Neural cell (in vitro differentiated cells): Measurements from ENCODE around the gene EBF3. TPM values are rescaled to one million over a fixed set of nuclear protein-coding genes. Genes with fewer than 3 reads are reported as not detected.

Experiments
- H2AFZ ChIP-seq: fragments of 200-600, 300-800 bp; sonication (generic), shearing (Covaris generic); 2 replicates; pipeline ENCODE4 v1.6.0; 2014; ENCODE audit warnings: low read depth, mild to moderate bottlenecking, antibody characterized with exemption, low read length, moderate library complexity
- H3F3A ChIP-seq: fragments of 200-600 bp; shearing (Covaris generic); 2 replicates; pipeline ENCODE4 v1.6.1; 2016; ENCODE audit warnings: mild to moderate bottlenecking, moderate library complexity, mixed read lengths, antibody characterized with exemption, low read length; ENCODE audit not compliant: insufficient read depth, poor library complexity, severe bottlenecking
- H3K27ac ChIP-seq: fragments of 200-600, 300-800 bp; sonication (generic), shearing (Covaris generic); 2 replicates; pipeline ENCODE4 v1.5.1; 2014; ENCODE audit warnings: mild to moderate bottlenecking, low read length, moderate library complexity
- H3K27me3 ChIP-seq: fragments of 300-800, 200-600 bp; sonication (generic), shearing (Covaris generic); 2 replicates; pipeline ENCODE4 v1.6.0; 2014; ENCODE audit warnings: mild to moderate bottlenecking, low read depth, low read length, moderate library complexity; ENCODE audit not compliant: insufficient read depth
- H3K36me3 ChIP-seq: fragments of 300-800, 200-600 bp; sonication (generic), shearing (Covaris generic); 2 replicates; pipeline ENCODE4 v1.5.1; 2014; ENCODE audit warnings: mild to moderate bottlenecking, antibody characterized with exemption, low read length, moderate library complexity; ENCODE audit not compliant: insufficient read depth
- H3K4me2 ChIP-seq: fragments of 300-800, 200-600 bp; sonication (generic), shearing (Covaris generic); 2 replicates; pipeline ENCODE4 v1.6.0; 2014; ENCODE audit warnings: mild to moderate bottlenecking, low read length
- H3K4me3 ChIP-seq: fragments of 300-800, 200-600 bp; sonication (generic), shearing (Covaris generic); 2 replicates; pipeline ENCODE4 v1.5.1; 2014; ENCODE audit warnings: mild to moderate bottlenecking, low read length, moderate library complexity
- H3K79me2 ChIP-seq: fragments of 200-600 bp; shearing (Covaris generic); replicated peaks from 2 replicates; pipeline ENCODE4 v1.6.0; 2014; ENCODE audit warnings: mild to moderate bottlenecking, low read length, moderate library complexity; ENCODE audit not compliant: insufficient read depth
- H3K9ac ChIP-seq: fragments of 300-800, 200-600 bp; sonication (generic), shearing (Covaris generic); 2 replicates; pipeline ENCODE4 v1.6.1; 2016; ENCODE audit warnings: mild to moderate bottlenecking, low read length, mixed read lengths
- H3K9me2 ChIP-seq: fragments of 200-600 bp; shearing (Covaris generic); 2 replicates; pipeline ENCODE4 v1.6.1; 2016; ENCODE audit warnings: mild to moderate bottlenecking, low read length, mixed read lengths; ENCODE audit not compliant: insufficient read depth
- H3K9me3 ChIP-seq: fragments of 200-600, 300-800 bp; sonication (generic), shearing (Covaris generic); 2 replicates; pipeline ENCODE4 v1.6.1; 2016; ENCODE audit warnings: mild to moderate bottlenecking, mixed run types, low read length, moderate library complexity, mixed read lengths
- H4K20me1 ChIP-seq: fragments of 200-600 bp; shearing (Covaris generic); 2 replicates; pipeline ENCODE4 v1.6.1; 2016; ENCODE audit warnings: mild to moderate bottlenecking, mixed run types; ENCODE audit not compliant: insufficient read depth
- CTCF ChIP-seq: fragments of 450-650 bp; IDR thresholded peaks from 2 replicates; pipeline ENCODE4 v1.5.1; 2014; ENCODE audit warnings: antibody characterized with exemption, mild to moderate bottlenecking, moderate library complexity; ENCODE audit not compliant: poor library complexity, severe bottlenecking
- EP300 ChIP-seq: fragments of 450-650 bp; conservative IDR thresholded peaks from 2 replicates; pipeline ENCODE4 v1.6.1; 2014; ENCODE audit warnings: antibody characterized with exemption, mild to moderate bottlenecking, moderate library complexity; ENCODE audit not compliant: poor library complexity, severe bottlenecking
- EZH2 ChIP-seq: fragments of 200-600, 300-800 bp; shearing (Covaris generic), sonication (generic); IDR thresholded peaks from 2 replicates; pipeline ENCODE4 v1.6.1; 2014; ENCODE audit warnings: antibody characterized with exemption, low read length, borderline replicate concordance, mild to moderate bottlenecking; ENCODE audit not compliant: insufficient read depth, poor library complexity, severe bottlenecking
- MXI1 ChIP-seq: fragments of 450-650 bp; conservative IDR thresholded peaks from 2 replicates; pipeline ENCODE4 v1.6.1; 2014; ENCODE audit warnings: antibody characterized with exemption, mild to moderate bottlenecking; ENCODE audit not compliant: poor library complexity, severe bottlenecking
- POLR2AphosphoS5 ChIP-seq: IDR thresholded peaks from 2 replicates; pipeline ENCODE4 v1.6.1; 2012
- RAD21 ChIP-seq: fragments of 450-650 bp; conservative IDR thresholded peaks from 2 replicates; pipeline ENCODE4 v1.6.1; 2014; ENCODE audit warnings: antibody characterized with exemption, mild to moderate bottlenecking, moderate library complexity
- REST ChIP-seq: IDR thresholded peaks from 2 replicates; pipeline ENCODE4 v1.6.1; 2012; ENCODE audit warnings: borderline replicate concordance
- SMC3 ChIP-seq: fragments of 450-650 bp; conservative IDR thresholded peaks from 2 replicates; pipeline ENCODE4 v1.6.1; 2014; ENCODE audit warnings: antibody characterized with exemption, mild to moderate bottlenecking, moderate library complexity; ENCODE audit not compliant: poor library complexity
- TAF1 ChIP-seq: IDR thresholded peaks from 2 replicates; pipeline ENCODE4 v1.6.1; 2012; ENCODE audit warnings: low read depth
- polyA plus RNA-seq: library from polyadenylated mRNA; depleted of rRNA; stranded (reverse); fragments of >200 nt; gene quantifications from 2 replicates; pipeline ENCODE4 v1.2.3, GENCODE V29; 2014

EBF3 gene
- polyA plus RNA-seq, 1 donor from 2014 or later = 0.38 TPM

- H4K20me1 ChIP-seq = no peaks in the 10 kb centered on the region
- no peaks in the 10 kb centered on the region for H3K36me3 ChIP-seq
- no peak overlapping the region for H3K4me2 ChIP-seq
- H3K9me2 ChIP-seq = no peaks in the 10 kb centered on the region
- no peaks in the 10 kb centered on the region for H3K9me3 ChIP-seq
- TF ChIP-seq CTCF (no peak), MXI1 (no peak), REST (no peak), RAD21 (no peak), SMC3 (no peak)
- H3K4me3 ChIP-seq = no peak overlapping the region
- H3K9ac ChIP-seq = no peak overlapping the region
- no peaks in the 10 kb centered on the region for H3K79me2 ChIP-seq
- peaks cover 10% of the 10 kb centered on the region for H3K27me3 ChIP-seq
- H3K27ac ChIP-seq = no peak overlapping the region
- H3F3A ChIP-seq = no peaks in the 10 kb centered on the region
- no peak overlapping the region for H2AFZ ChIP-seq
Observed at GRCh38 chr10:129949411-129949810, 14.7 kb downstream of the EBF3 start.

- H3K27me3 ChIP-seq = peaks cover 3% of the 10 kb centered on the region
- no peaks in the 10 kb centered on the region for H3K9me3 ChIP-seq
- no peak overlapping the region for H3K4me2 ChIP-seq
- H3K9ac ChIP-seq = no peak overlapping the region
- H3K36me3 ChIP-seq = no peaks in the 10 kb centered on the region
- no peak overlapping the region for H2AFZ ChIP-seq
- H3F3A ChIP-seq = no peaks in the 10 kb centered on the region
- no peaks in the 10 kb centered on the region for H3K79me2 ChIP-seq
- H3K27ac ChIP-seq = no peak overlapping the region
- no peak for TF ChIP-seq MXI1
- no peak for TF ChIP-seq RAD21
- TF ChIP-seq CTCF = no peak
- TF ChIP-seq SMC3 = no peak
- TF ChIP-seq EP300 = no peak
- TF ChIP-seq EZH2 = no peak
- TF ChIP-seq TAF1 = no peak
- TF ChIP-seq POLR2AphosphoS5 = no peak
- TF ChIP-seq REST = no peak
- H4K20me1 ChIP-seq = no peaks in the 10 kb centered on the region
- no peaks in the 10 kb centered on the region for H3K9me2 ChIP-seq
- H3K4me3 ChIP-seq = no peak overlapping the region
Observed at GRCh38 chr10:129946859-129947258, 17.2 kb downstream of the EBF3 start.
